ENCODE measurements around the gene ACTR10. TPM values are rescaled to one million over a fixed set of nuclear protein-coding genes. Genes with fewer than 3 reads are reported as not detected.

Gene ACTR10
- total and polyA plus RNA-seq, 9 of the 15 experiments (the other 6 are each of a cell fraction or from before 2014, with no cell fraction given) = 22.0 to 66.1 (median 34.1) TPM

- TF ChIP-seq ZNF586 (CRISPR knock-in tag; conservative IDR thresholded peaks at IDR 0.05) (no peak), KDM1A (IDR thresholded peaks at IDR 0.05) (no peak), NR2F6 (CRISPR knock-in tag; IDR thresholded peaks at IDR 0.05) (no peak), ARID2 (IDR thresholded peaks at IDR 0.05) (no peak), PREB (CRISPR knock-in tag; IDR thresholded peaks at IDR 0.05) (no peak), KDM5B (IDR thresholded peaks at IDR 0.05; ENCODE audit: insufficient replicate concordance, low read depth, low read length) (peak; percentile 83), TFAM (CRISPR knock-in tag; conservative IDR thresholded peaks at IDR 0.05) (no peak), CREBBP (IDR thresholded peaks at IDR 0.05; ENCODE audit: low read depth, low read length) (no peak), HNRNPK (IDR thresholded peaks at IDR 0.05; ENCODE audit: low read depth, low read length, poor library complexity, severe bottlenecking) (no peak), ZNF511 (CRISPR knock-in tag; IDR thresholded peaks at IDR 0.05) (0 out of 2 replicates have a peak, but pooled peaks have one; percentile 31), POLR2AphosphoS2 (IDR thresholded peaks at IDR 0.05; ENCODE audit: low read length) (no peak), OTX1 (CRISPR knock-in tag; IDR thresholded peaks at IDR 0.05) (no peak), WHSC1 (IDR thresholded peaks at IDR 0.05; ENCODE audit: low read length) (no peak), CEBPZ (IDR thresholded peaks at IDR 0.05; ENCODE audit: borderline replicate concordance, low read depth, low read length) (no peak), FOS (IDR thresholded peaks at IDR 0.05; ENCODE audit: extremely low read depth, insufficient read length) (peak; percentile 69), HIVEP1 (CRISPR knock-in tag; IDR thresholded peaks at IDR 0.05) (no peak), ATF2 (CRISPR knock-in tag; IDR thresholded peaks at IDR 0.05) (no peak), TCF3 (CRISPR knock-in tag; IDR thresholded peaks at IDR 0.05) (0 out of 2 replicates have a peak, but pooled peaks have one; percentile 8), CHAMP1 (IDR thresholded peaks at IDR 0.05) (no peak)
Observed at GRCh38 chr14:58244556-58245387, 44.8 kb downstream of the ACTR10 start, which contains the start of gene PSMA3 (continued).
